ENCODE data around the gene ZC3HAV1. TPM values are rescaled to one million over a fixed set of nuclear protein-coding genes. Genes with fewer than 3 reads are reported as not detected.

Gene ZC3HAV1
- total and polyA plus RNA-seq, 9 of the 15 experiments (the other 6 are each of a cell fraction or from before 2014, with no cell fraction given), result 11.9 to 40.5 (median 23.9) TPM

- TF ChIP-seq ZBTB40 (IDR thresholded peaks at IDR 0.05), result no peak; the same call in 1 of the 2 replicates
- no peak for TF ChIP-seq ZBTB40 (CRISPR knock-in tag; IDR thresholded peaks at IDR 0.05)
- TF ChIP-seq MYC (IDR thresholded peaks at IDR 0.05; ENCODE audit: low read depth, low read length), result no peak
- TF ChIP-seq MYC (CRISPR knock-in tag; IDR thresholded peaks at IDR 0.05; ENCODE audit: borderline replicate concordance, low read depth), result no peak
- TF ChIP-seq CTBP1 (IDR thresholded peaks at IDR 0.05; ENCODE audit: borderline replicate concordance), result peak; percentile 45
- no peak for TF ChIP-seq NFIX (CRISPR knock-in tag; IDR thresholded peaks at IDR 0.05; ENCODE audit: low read depth)
- TF ChIP-seq ZNF586 (CRISPR knock-in tag; conservative IDR thresholded peaks at IDR 0.05), result no peak
- TF ChIP-seq PURB (CRISPR knock-in tag; IDR thresholded peaks at IDR 0.05; ENCODE audit: low read depth), result no peak
- TF ChIP-seq MBD1 (CRISPR knock-in tag; IDR thresholded peaks at IDR 0.05), result no peak
- TF ChIP-seq KDM2B (CRISPR knock-in tag; IDR thresholded peaks at IDR 0.05), result no peak
- no peak for TF ChIP-seq CTCF (IDR thresholded peaks at IDR 0.05 in 2 of 3, conservative IDR thresholded peaks at IDR 0.05 in 1 of 3; ENCODE audit: insufficient read depth in 2 of 3, low read depth in 1 of 3, low read length in 3 of 3)
- TF ChIP-seq TSC22D4 (tag; IDR thresholded peaks at IDR 0.05), result no peak
- no peak for TF ChIP-seq SUPT5H (IDR thresholded peaks at IDR 0.05)
- TF ChIP-seq SNAPC5 (CRISPR knock-in tag; IDR thresholded peaks at IDR 0.05), result no peak
- no peak for TF ChIP-seq ZNF507 (tag; conservative IDR thresholded peaks at IDR 0.05)
- TF ChIP-seq SMARCC2 (IDR thresholded peaks at IDR 0.05; ENCODE audit: low read depth), result peak; percentile 63; the same call in 1 of the 2 replicates
Observed at GRCh38 chr7:139118805-139119485, 9.4 kb upstream of the ZC3HAV1 start (continued).

All from K562 (cell line).